HepG2 (cell line): Measurements from ENCODE around the gene ETV2. TPM values are rescaled to one million over a fixed set of nuclear protein-coding genes. Genes with fewer than 3 reads are reported as not detected.

Experiments
- ARID4A ChIP-seq: sonication (generic); formaldehyde crosslinking; IDR thresholded peaks from 2 replicates; pipeline ENCODE4 v1.5.0; 2020; ENCODE audit warnings: mild to moderate bottlenecking, missing genetic modification reagents, borderline replicate concordance
- HIVEP1 ChIP-seq: sonication (generic); formaldehyde crosslinking; IDR thresholded peaks from 2 replicates; pipeline ENCODE4 v1.4.0; 2020; ENCODE audit warnings: mild to moderate bottlenecking, missing genetic modification reagents
- HOXA9 ChIP-seq: sonication (generic); formaldehyde crosslinking; IDR thresholded peaks from 2 replicates; pipeline ENCODE4 v1.8.1; 2022; ENCODE audit warnings: missing genetic modification reagents, mild to moderate bottlenecking, moderate library complexity, borderline replicate concordance
- MED8 ChIP-seq: sonication (generic); formaldehyde crosslinking; IDR thresholded peaks from 2 replicates; pipeline ENCODE4 v1.8.1; 2023; ENCODE audit warnings: mild to moderate bottlenecking, missing genetic modification reagents; ENCODE audit not compliant: insufficient replicate concordance
- MTA3 ChIP-seq: sonication (generic); formaldehyde crosslinking; IDR thresholded peaks from 2 replicates; pipeline ENCODE4 v1.4.0; 2020; ENCODE audit warnings: missing genetic modification reagents
- MXD3 ChIP-seq: IDR thresholded peaks from 2 replicates; pipeline ENCODE4 v1.6.1; 2016; ENCODE audit warnings: mild to moderate bottlenecking, missing biosample characterization, missing genetic modification reagents
- MXI1 ChIP-seq: IDR thresholded peaks from 3 replicates; pipeline ENCODE4 v1.6.1; 2012; ENCODE audit warnings: low read depth, low read length, inconsistent platforms, borderline replicate concordance
- NBN ChIP-seq: fragments of 450-650 bp; conservative IDR thresholded peaks from 2 replicates; pipeline ENCODE4 v1.6.1; 2017
- SALL1 ChIP-seq: sonication (generic); formaldehyde crosslinking; IDR thresholded peaks from 2 replicates; pipeline ENCODE4 v1.8.0; 2022; ENCODE audit warnings: mild to moderate bottlenecking, missing genetic modification reagents
- SRF ChIP-seq: IDR thresholded peaks from 2 replicates; pipeline ENCODE4 v1.6.1; 2011; ENCODE audit warnings: mild to moderate bottlenecking, low read depth, low read length, moderate library complexity
- THAP9 ChIP-seq: sonication (generic); formaldehyde crosslinking; IDR thresholded peaks from 2 replicates; pipeline ENCODE4; 2020; ENCODE audit warnings: missing genetic modification reagents, mild to moderate bottlenecking, borderline replicate concordance
- ZBTB21 ChIP-seq: sonication (generic); formaldehyde crosslinking; IDR thresholded peaks from 2 replicates; pipeline ENCODE4 v1.4.0; 2020; ENCODE audit warnings: missing genetic modification reagents
- ZBTB26 ChIP-seq: IDR thresholded peaks from 2 replicates; pipeline ENCODE4 v1.6.1; 2016; ENCODE audit warnings: missing compliant biosample characterization, missing genetic modification reagents, borderline replicate concordance
- ZMYM3 ChIP-seq: sonication (generic); formaldehyde crosslinking; IDR thresholded peaks from 2 replicates; pipeline ENCODE4 v1.5.1; 2020; ENCODE audit warnings: mild to moderate bottlenecking, missing genetic modification reagents
- ZNF160 ChIP-seq: sonication (generic); formaldehyde crosslinking; IDR thresholded peaks from 2 replicates; pipeline ENCODE4 v1.8.0; 2022; ENCODE audit warnings: mild to moderate bottlenecking, inconsistent platforms, missing genetic modification reagents
- ZNF230 ChIP-seq: sonication (generic); formaldehyde crosslinking; IDR thresholded peaks from 2 replicates; pipeline ENCODE4 v1.4.0; 2020; ENCODE audit warnings: mild to moderate bottlenecking, missing genetic modification reagents
- ZNF296 ChIP-seq: sonication (generic); formaldehyde crosslinking; conservative IDR thresholded peaks from 2 replicates; pipeline ENCODE4 v1.5.0; 2020; ENCODE audit warnings: mild to moderate bottlenecking, missing genetic modification reagents
- ZNF354B ChIP-seq: sonication (generic); formaldehyde crosslinking; IDR thresholded peaks from 2 replicates; pipeline ENCODE4 v1.8.0; 2022; ENCODE audit warnings: mild to moderate bottlenecking, missing genetic modification reagents
- ZNF484 ChIP-seq: sonication (generic); formaldehyde crosslinking; IDR thresholded peaks from 2 replicates; pipeline ENCODE4 v1.5.1; 2020; ENCODE audit warnings: mild to moderate bottlenecking, low read depth, missing genetic modification reagents, borderline replicate concordance
- ZNF724P ChIP-seq: sonication (generic); formaldehyde crosslinking; IDR thresholded peaks from 2 replicates; pipeline ENCODE4 v1.8.0; 2022; ENCODE audit warnings: missing genetic modification reagents, borderline replicate concordance
- ZNF772 ChIP-seq: sonication (generic); formaldehyde crosslinking; IDR thresholded peaks from 2 replicates; pipeline ENCODE4 v1.5.0; 2020; ENCODE audit warnings: mild to moderate bottlenecking, missing genetic modification reagents
- ZNF776 ChIP-seq: sonication (generic); formaldehyde crosslinking; IDR thresholded peaks from 2 replicates; pipeline ENCODE4 v1.4.0; 2020; ENCODE audit warnings: mild to moderate bottlenecking, missing genetic modification reagents
- polyA plus RNA-seq, 8 experiments: library from polyadenylated mRNA; depleted of rRNA in 3 of 8; stranded (reverse) in 7 of 8; unstranded in 1 of 8; fragments of >200 nt; fragmentation: Illumina TruSeq in 4 of 8; extraction: Trizol in 4 of 8; gene quantifications; 2 replicates each; pipeline versions ENCODE4 v1.2.1 to v1.2.3, GENCODE V29; 2011 to 2016; ENCODE audit warnings: low read depth in 4 of 8, missing spikeins in 1 of 8, mixed read lengths in 1 of 8; ENCODE audit not compliant: insufficient read depth in 1 of 8
- total RNA-seq, 5 experiments: library from RNA; depleted of rRNA; stranded (reverse); fragments of >200 nt; fragmentation: Illumina TruSeq; extraction: Trizol; gene quantifications; 2 replicates each; pipeline ENCODE4 v1.2.3, GENCODE V29; 2016; ENCODE audit warnings: low read depth in 1 of 5

ETV2 gene
- total and polyA plus RNA-seq, 2 of the 13 experiments (the other 11 are each of a cell fraction or from before 2014, with no cell fraction given): 0.07 to 0.20 TPM

- TF ChIP-seq HIVEP1 (CRISPR knock-in tag) (peak; percentile 33; the same call in 1 of the 2 replicates), ZNF296 (CRISPR knock-in tag) (no peak), ZNF230 (CRISPR knock-in tag) (no peak), THAP9 (CRISPR knock-in tag) (no peak), ARID4A (peak; percentile 78), ZNF160 (CRISPR knock-in tag) (peak; percentile 20; the same call in 1 of the 2 replicates), ZNF776 (peak; percentile 83), NBN (no peak), SALL1 (CRISPR knock-in tag) (0 out of 2 replicates have a peak, but pooled peaks have one; percentile 35), ZBTB26 (CRISPR knock-in tag) (no peak; the same call in 1 of the 2 replicates), ZNF724P (CRISPR knock-in tag) (0 out of 2 replicates have a peak, but pooled peaks have one; percentile 37), ZMYM3 (no peak), MTA3 (no peak), HOXA9 (CRISPR knock-in tag) (no peak), SRF (no peak), ZNF484 (CRISPR knock-in tag) (no peak), MXD3 (CRISPR knock-in tag) (no peak), MXI1 (peak; percentile 46; the same call in 1 of the 3 replicates), ZNF354B (CRISPR knock-in tag) (no peak), ZNF772 (no peak), ZBTB21 (CRISPR knock-in tag) (no peak), MED8 (CRISPR knock-in tag) (no peak)
These were observed 2.9 kb downstream of the ETV2 start (continued) for GRCh38 chr19:35644206-35644986.
